Amniotic stem cell (primary cell): ENCODE data around the gene GALNT17.
"Not testable (repeated sequence)": the region's sequence is repeated elsewhere in the genome, so short reads cannot be mapped to it uniquely, and the experiment has no call there.

ENCODE experiments used
- DNase-seq: peaks from one replicate; lab custom pipeline; 2025; lab: John Stamatoyannopoulos, UW

Gene GALNT17

DNA sequence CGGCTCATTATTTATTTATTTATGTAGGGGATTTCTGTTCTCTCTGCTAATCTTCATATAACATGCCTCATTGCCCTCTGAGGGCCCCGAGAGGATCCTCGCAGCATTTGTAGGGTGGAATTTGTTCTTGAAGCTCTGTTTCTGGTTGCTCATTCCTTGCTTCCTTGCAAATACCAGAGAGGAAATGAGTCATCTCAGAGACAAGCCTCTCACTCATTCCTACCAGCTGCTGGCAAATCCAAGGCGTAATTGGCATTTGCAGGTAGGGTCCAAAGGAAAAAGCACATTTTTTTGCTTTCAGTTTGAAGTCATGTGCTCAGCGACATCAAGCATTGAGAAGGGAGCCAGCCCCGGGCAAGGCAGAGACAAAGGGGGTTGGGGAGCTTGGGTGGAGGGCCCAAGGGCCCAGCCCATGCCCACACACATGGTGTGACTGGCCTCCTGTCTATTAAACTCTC is 501.6 kb downstream of the GALNT17 start:
- DNase-seq = no peak

DNA sequence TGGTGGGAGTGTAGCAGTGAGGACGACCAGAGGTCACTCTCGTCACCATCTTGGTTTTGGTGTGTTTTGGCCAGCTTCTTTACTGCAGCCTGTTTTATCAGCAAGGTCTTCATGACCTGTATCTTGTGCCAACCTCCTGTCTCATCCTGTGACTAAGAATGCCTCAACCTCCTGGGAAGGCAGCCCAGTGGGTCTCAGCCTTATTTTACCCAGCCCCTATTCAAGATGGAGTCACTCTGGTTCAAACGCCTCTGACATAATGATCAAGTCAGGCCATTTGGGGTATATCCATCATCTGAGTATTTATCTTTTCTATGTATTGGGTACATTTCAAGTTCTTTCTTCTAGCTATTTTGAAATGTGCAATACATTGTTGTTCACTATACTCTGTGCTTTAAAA is 503.9 kb downstream of the GALNT17 start:
- DNase-seq = not testable (repeated sequence)

DNA sequence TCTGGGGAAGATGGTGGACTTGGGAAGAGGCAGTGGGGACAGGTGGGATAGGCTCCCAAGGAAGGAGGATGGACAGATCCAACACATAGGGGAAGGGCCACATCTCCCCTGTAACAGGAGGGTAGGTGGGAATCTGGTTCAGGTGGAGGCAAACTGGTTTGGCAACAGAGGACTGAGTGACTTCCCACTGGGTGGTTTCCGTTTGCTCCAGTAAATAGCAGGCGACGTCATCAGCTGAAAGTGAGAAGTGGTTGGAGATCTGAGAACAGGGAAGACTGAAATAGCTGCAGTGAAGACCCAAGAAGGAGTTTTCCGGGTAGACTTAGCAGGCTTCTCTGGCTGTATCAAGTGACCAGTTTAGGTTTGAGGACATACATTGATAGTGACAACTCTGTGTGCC is 504.4 kb downstream of the GALNT17 start:
- no peak for DNase-seq

DNA sequence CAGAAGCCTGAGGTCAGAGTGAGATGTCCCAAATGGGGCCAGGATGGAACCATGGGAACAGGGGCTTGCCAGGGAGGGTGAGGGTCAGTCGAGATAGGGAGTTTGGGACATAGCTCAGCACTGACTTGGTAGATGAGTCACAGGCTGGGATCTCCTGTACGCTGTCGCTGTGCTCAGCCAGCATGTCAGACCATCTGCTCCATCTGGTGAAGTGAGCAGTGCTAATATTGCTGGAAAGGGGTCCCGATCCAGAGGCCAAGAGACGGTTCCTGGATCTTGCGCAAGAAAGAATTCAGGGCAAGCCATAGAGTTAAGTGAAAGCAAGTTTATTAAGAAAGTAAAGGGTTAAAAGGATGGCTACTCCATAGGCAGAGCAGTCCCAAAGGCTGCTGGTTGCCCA is 505.6 kb downstream of the GALNT17 start:
- no peak for DNase-seq

- no peak for DNase-seq
Observed at GRCh38 chr7:71638108-71638507, 506.2 kb downstream of the GALNT17 start.

DNA sequence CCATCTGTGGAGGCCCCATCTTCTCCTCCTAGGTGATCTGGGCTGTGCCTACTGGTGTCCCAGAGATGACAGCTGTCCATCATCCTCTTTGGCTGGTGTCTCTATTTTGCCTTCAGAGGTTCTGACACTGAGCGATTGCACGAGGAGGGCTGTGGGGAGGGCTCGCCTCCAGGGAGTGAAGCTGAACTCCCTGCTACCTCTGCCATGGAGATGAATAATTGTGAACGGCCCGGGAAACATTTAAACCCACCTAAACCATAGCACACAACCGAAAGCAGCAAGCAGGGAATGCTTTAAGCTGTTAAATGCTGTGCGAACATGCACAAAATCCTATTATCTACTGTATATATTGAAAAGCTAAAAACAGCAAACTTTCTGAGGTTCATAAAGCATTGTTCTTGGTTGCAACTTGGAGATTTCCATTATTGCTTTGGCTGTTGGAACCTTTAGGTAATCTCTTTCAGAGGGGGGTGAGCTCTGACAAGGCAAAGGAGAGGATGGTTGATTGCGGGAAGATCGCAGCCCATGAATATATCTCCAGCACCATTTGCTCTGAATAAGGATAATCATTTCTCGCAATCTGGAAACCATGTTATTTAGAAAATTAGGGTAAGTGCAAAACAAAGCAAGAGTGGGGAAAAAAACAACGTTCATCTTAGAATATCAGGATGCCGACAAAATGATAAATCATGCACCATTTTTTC is 507.6 kb downstream of the GALNT17 start:
- DNase-seq = no peak

GRCh38 chr7:71643031-71643430 is 511.1 kb downstream of the GALNT17 start:
- DNase-seq = not testable (repeated sequence)

DNA sequence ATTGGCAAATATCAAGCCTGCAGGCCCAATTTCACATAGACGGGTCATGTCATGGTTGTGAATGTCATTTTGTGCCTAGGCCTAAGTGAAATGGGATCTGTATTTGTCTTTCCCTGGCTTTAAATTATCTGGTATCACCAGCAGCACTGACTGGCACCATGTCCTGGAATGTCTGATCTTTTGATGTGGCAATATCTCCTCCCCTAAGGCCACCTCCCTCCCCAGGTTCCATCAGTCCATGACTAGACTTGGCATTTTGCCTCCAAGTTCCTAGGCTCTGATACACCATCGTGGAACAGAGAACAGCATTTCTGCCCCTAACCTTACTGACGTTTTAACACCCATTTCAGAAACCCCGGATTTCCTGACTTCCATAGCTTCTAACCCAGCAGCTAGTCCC is 513.9 kb downstream of the GALNT17 start:
- no peak for DNase-seq

DNA sequence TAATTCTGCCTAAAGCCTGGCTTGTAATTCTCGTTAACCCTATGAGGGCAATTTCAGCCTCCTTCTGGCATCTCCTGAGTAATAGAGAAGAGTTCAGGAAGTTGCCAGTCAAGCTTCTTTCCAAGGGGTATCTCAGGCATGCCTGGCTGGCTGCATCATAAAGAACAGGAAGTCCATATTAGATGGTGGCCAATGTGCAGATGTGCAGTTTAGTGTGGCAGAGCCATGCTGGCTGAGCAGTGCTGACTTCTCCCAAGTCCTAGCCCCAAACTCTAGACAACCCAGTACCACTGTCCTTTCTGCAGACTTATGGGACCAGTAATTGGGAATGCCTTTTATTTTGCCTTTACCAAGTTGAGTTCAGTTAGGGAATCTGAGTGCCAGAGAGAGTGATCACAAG is 517.9 kb downstream of the GALNT17 start:
- DNase-seq = no peak

DNA sequence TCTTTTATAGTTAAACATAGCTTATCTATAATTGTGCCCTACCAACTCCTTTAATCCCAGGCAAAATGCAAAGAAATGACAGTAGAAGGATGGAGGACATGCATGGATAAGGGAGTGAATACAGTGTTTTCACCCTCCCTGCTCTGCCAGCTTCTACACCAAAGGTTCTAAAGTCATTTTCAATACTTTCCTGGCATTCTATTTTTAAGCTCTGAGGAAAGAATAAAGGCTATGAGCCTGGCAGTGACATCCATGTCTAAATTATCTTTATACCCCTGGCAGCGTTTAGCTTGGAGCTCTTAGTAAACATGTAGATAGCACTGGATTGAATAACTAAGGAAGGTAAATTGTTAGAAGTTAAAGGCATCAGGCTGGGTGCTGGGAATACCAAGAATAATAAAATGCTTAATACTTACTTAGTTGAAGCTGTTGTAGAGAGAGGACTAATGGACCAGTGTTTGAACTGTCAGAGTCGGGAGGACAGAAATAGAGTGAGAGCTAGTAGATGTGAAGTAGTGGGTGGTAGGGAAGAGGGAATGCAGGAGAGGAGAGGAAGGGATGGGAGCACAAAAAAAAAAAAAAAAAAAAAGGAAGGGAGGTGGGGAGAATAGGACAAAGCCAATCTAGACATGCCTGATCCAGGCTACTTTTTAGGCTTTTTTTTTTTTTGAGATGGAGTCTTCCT is 518.9 kb downstream of the GALNT17 start:
- DNase-seq = no peak

DNA sequence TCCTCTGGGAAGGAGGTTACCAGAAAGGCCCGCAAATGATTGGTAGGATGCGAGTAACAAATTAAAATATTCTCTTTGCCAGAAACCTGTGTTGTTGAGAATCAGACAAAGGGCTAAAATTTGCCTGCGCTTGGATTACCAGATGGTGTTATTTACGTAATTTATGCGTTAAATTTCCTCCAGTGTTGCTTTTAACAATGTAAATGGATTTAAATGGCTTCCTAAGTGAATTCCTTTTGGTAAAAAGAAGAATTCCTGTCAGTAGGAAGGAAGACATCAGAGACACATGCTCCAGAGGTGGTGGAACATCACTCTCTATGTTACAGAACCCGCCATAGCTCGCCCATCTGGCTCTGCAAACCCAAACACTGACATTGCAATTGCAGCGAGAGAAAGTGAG is 520.6 kb downstream of the GALNT17 start:
- no peak for DNase-seq

- DNase-seq = no peak
Observed at GRCh38 chr7:71657386-71657785, 525.4 kb downstream of the GALNT17 start.

GRCh38 chr7:71659622-71660021 is 527.7 kb downstream of the GALNT17 start:
- no peak for DNase-seq

- no peak for DNase-seq
Observed at GRCh38 chr7:71661671-71662224, 529.8 kb downstream of the GALNT17 start.

GRCh38 chr7:71665716-71666115 is 533.8 kb downstream of the GALNT17 start:
- no peak for DNase-seq

DNA sequence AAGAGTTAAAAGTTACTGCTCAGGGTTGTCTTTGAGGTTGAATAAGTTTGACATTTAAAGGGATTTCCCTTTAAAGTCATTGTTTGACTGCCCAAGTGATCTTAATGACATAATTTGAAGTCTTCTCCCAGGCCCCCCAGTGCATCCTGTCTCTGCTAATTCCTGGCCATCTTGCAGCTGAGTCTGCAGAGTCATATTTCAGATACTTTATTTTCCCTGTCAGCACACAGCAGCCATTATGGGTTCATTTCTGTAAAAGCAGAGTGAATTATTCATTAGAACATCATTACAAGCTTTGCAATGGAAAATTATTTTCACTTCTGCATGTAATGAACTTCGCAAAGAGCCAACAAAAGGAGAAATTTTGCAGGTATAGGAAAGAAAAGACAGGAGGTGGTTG is 536.6 kb downstream of the GALNT17 start:
- DNase-seq = no peak

GRCh38 chr7:71679480-71679879 is 547.5 kb downstream of the GALNT17 start:
- no peak for DNase-seq

- no peak for DNase-seq
Observed at GRCh38 chr7:71682181-71682580, 550.2 kb downstream of the GALNT17 start.

- no peak for DNase-seq
Observed at GRCh38 chr7:71682841-71683781, 551.2 kb downstream of the GALNT17 start.

DNA sequence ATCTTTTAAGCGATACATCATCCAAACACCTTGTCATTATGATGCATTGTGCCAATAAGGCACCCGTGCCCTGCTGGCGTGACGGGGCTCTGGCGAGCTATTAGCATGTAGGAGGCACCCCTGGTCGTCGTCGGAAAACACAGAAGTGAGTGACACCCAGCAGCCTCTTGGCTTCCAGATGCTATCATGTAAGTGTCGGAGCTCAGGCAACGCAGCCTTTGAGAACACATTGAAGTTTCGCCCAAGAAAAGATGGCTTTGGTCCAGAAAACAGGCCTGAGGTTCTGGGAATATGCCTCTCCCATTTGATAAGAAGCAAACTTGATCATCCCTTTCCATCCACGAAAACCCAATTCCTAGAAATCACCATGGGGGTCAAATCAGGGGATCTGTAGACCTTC is 555.3 kb downstream of the GALNT17 start:
- no peak for DNase-seq

GRCh38 chr7:71687831-71688599 is 556.1 kb downstream of the GALNT17 start:
- no peak for DNase-seq

- no peak for DNase-seq
Observed at GRCh38 chr7:71691538-71691937, 559.6 kb downstream of the GALNT17 start.
